ENCODE measurements around the gene SLC7A5.

- TF ChIP-seq POU2F2 (IDR thresholded peaks at IDR 0.05; ENCODE audit: low read depth, low read length) (peak; percentile 60; the same call in 1 of the 2 replicates), POLR2A (IDR thresholded peaks at IDR 0.05; ENCODE audit: low read depth, low read length) (peak; percentile 52), POLR2AphosphoS5 (IDR thresholded peaks at IDR 0.05; ENCODE audit: low read depth, low read length) (no peak), SPI1 (IDR thresholded peaks at IDR 0.05; ENCODE audit: low read depth, low read length) (peak; percentile 47; the same call in 1 of the 2 replicates)
Measured at GRCh38 chr16:87895641-87896141, 26.4 kb upstream of the SLC7A5 start.
